ENCODE data around the gene LCE2B. TPM values are rescaled to one million over a fixed set of nuclear protein-coding genes. Genes with fewer than 3 reads are reported as not detected.
"Not testable (repeated sequence)": the region's sequence is repeated elsewhere in the genome, so short reads cannot be mapped to it uniquely, and the experiment has no call there.

Gene LCE2B
- total RNA-seq (2021; ENCODE audit: unreplicated experiment) (not detected), Bru-seq, nascent RNA (not detected), BruChase-seq, experiment 1, labeled RNA remaining after a 2-hour chase (not detected), BruChase-seq, experiment 2, labeled RNA remaining after a 6-hour chase (not detected)
- not detected for polyA plus RNA-seq (2012; ENCODE audit: insufficient read length)
- long read RNA-seq, result 0 reads

DNA sequence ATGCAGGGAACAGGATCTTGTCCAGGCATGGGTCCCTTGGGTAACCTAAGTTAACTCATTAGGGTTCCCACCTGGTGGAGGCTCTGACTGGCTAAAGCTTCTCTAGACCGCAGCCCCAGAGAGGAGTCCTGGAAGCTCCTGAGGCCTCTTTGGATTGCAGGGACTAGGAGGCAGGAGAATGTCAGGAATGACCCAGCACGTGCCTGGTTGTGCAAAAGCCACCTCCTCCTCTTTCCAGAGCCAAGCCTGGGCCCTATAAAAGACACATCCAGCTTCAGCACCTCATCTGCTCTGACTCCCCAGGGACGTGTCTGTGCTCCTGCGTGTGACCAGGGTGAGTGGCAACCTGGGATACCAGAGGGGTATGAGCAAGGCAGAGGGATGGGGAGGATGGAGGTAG is at the start of gene LCE2B:
Gene LCE2B (plus strand): TSS at position 301 of the 400 bp plus-strand sequence. CDS start 721 bp downstream, outside the sequence.
- H3K27me3 ChIP-seq (ENCODE audit: control insufficient read depth, insufficient read depth, low read length); DNase-seq (ENCODE audit: low read depth, low spot score); POLR2A ChIA-PET; H3K4me1 ChIP-seq (ENCODE audit: control insufficient read depth, insufficient read depth, low read length); in situ Hi-C loops (cut with HindIII; ENCODE audit: low pct_unique_long_range_greater_than_20kb, low sequenced_read_pairs); ATAC-seq; CTCF ChIA-PET; BruUV-seq (replicated peaks); H3K4me3 ChIP-seq (ENCODE audit: low read depth in 2 of 2, low read length in 2 of 2); H3K27ac ChIP-seq (ENCODE audit: low read length); H3K9me3 ChIP-seq (ENCODE audit: control insufficient read depth, insufficient read depth, low read depth, low read length); intact Hi-C loops (cut with micrococcal nuclease; ENCODE audit: unreplicated experiment); H3K36me3 ChIP-seq (ENCODE audit: control insufficient read depth, insufficient read depth, low read length): not testable (repeated sequence)

DNA sequence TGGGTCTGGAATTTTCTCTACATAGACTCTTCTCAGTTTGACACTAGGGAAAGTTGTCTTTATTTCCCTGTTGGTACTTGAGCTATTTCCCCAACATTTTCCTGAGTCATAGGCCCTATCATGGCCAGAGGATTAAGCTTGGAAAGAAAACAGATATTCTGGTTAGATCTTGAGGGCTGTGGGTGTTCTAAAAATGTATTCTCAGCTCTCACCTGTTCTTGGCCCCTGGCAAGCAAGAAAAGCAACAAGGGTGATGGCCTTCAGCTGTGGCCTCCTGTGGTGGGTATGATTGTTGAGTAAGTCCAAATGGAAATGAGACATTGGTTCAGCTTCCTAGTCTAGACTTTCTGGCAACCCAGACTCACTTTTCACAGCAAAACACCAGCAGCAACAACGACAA is 45.6 kb upstream of the LCE2B start:
- POLR2A ChIA-PET, result no interaction called here
- Histone ChIP-seq H3K36me3 (ENCODE audit: control insufficient read depth, insufficient read depth, low read length) (no peaks in the 10 kb centered on the region), H3K27ac (ENCODE audit: low read length) (no peak overlapping the region), H3K4me3 (ENCODE audit: low read depth in 2 of 2, low read length in 2 of 2) (no peak overlapping the region), H3K4me1 (ENCODE audit: control insufficient read depth, insufficient read depth, low read length) (no peaks in the 10 kb centered on the region), H3K9me3 (ENCODE audit: control insufficient read depth, insufficient read depth, low read depth, low read length) (no peaks in the 10 kb centered on the region), H3K27me3 (ENCODE audit: control insufficient read depth, insufficient read depth, low read length) (no peaks in the 10 kb centered on the region)
- no TSS peak for BruUV-seq (replicated peaks)
- ATAC-seq (no peak), DNase-seq (ENCODE audit: low read depth, low spot score) (no peak)
- intact Hi-C loops (cut with micrococcal nuclease; ENCODE audit: unreplicated experiment) (no loop called here), in situ Hi-C loops (cut with HindIII; ENCODE audit: low pct_unique_long_range_greater_than_20kb, low sequenced_read_pairs) (no loop called here)
- CTCF ChIA-PET, result no interaction called here
- TF ChIP-seq REST (IDR thresholded peaks at IDR 0.05; ENCODE audit: insufficient read depth in 1 of 2, low read depth in 2 of 2, low read length in 1 of 2) (no peak), CTCF (IDR thresholded peaks at IDR 0.05) (no peak), TCF7L2 (IDR thresholded peaks at IDR 0.05; ENCODE audit: low read depth, low read length) (no peak), SIN3A (IDR thresholded peaks at IDR 0.05; ENCODE audit: borderline replicate concordance, insufficient read depth, low read depth, low read length) (no peak), POLR2AphosphoS5 (IDR thresholded peaks at IDR 0.05; ENCODE audit: low read depth, low read length) (no peak)

GRCh38 chr1:152643945-152644344 is 42.0 kb upstream of the LCE2B start:
- intact Hi-C loops (cut with micrococcal nuclease; ENCODE audit: unreplicated experiment) (no loop called here), in situ Hi-C loops (cut with HindIII; ENCODE audit: low pct_unique_long_range_greater_than_20kb, low sequenced_read_pairs) (no loop called here)
- Histone ChIP-seq H3K36me3 (ENCODE audit: control insufficient read depth, insufficient read depth, low read length) (no peaks in the 10 kb centered on the region), H3K27ac (ENCODE audit: low read length) (no peak overlapping the region), H3K4me1 (ENCODE audit: control insufficient read depth, insufficient read depth, low read length) (no peaks in the 10 kb centered on the region), H3K27me3 (ENCODE audit: control insufficient read depth, insufficient read depth, low read length) (no peaks in the 10 kb centered on the region; the same call in 1 of the 2 replicates), H3K4me3 (ENCODE audit: low read depth in 2 of 2, low read length in 2 of 2) (no peak overlapping the region), H3K9me3 (ENCODE audit: control insufficient read depth, insufficient read depth, low read depth, low read length) (no peaks in the 10 kb centered on the region)
- BruUV-seq (replicated peaks), result no TSS peak
- ChIA-PET POLR2A (no interaction called here), CTCF (no interaction called here)
- TF ChIP-seq CTCF (IDR thresholded peaks at IDR 0.05) (no peak), TCF7L2 (IDR thresholded peaks at IDR 0.05; ENCODE audit: low read depth, low read length) (no peak), REST (IDR thresholded peaks at IDR 0.05; ENCODE audit: insufficient read depth in 1 of 2, low read depth in 2 of 2, low read length in 1 of 2) (no peak), SIN3A (IDR thresholded peaks at IDR 0.05; ENCODE audit: borderline replicate concordance, insufficient read depth, low read depth, low read length) (no peak), POLR2AphosphoS5 (IDR thresholded peaks at IDR 0.05; ENCODE audit: low read depth, low read length) (no peak)
- DNase-seq (ENCODE audit: low read depth, low spot score) (no peak), ATAC-seq (no peak)

Data from Panc1 (cell line).